HFFc6 (cell line): ENCODE data around the gene MYO3B. TPM values are rescaled to one million over a fixed set of nuclear protein-coding genes. Genes with fewer than 3 reads are reported as not detected.

ENCODE experiments used
- DNase-seq: peaks from one replicate; pipeline ENCODE4 v3.0.0-alpha.2; 2018
- H3K27ac Mint-ChIP-seq: 2 replicates; pipeline ENCODE4 v1.8.0; 2020; ENCODE audit warnings: mild to moderate bottlenecking, mixed read lengths
- H3K27me3 Mint-ChIP-seq: 2 replicates; pipeline ENCODE4 v1.8.0; 2021; ENCODE audit warnings: mild to moderate bottlenecking, moderate library complexity, mixed read lengths; ENCODE audit not compliant: insufficient read depth
- H3K36me3 Mint-ChIP-seq: 2 replicates; pipeline ENCODE4 v1.8.0; 2021; ENCODE audit warnings: low read depth, mixed read lengths
- H3K4me1 Mint-ChIP-seq: 2 replicates; pipeline ENCODE4 v1.8.0; 2020; ENCODE audit warnings: low read depth, mixed read lengths
- H3K4me3 Mint-ChIP-seq: 2 replicates; pipeline ENCODE4 v1.8.0; 2020; ENCODE audit warnings: mild to moderate bottlenecking, moderate library complexity, mixed read lengths
- H3K9me3 Mint-ChIP-seq: 2 replicates; pipeline ENCODE4 v1.8.0; 2020; ENCODE audit warnings: mild to moderate bottlenecking, mixed read lengths
- CTCF ChIP-seq: fragments of 200-600 bp; sonication (generic); IDR thresholded peaks from 2 replicates; pipeline ENCODE4 v1.5.0; 2021; ENCODE audit warnings: antibody characterized with exemption, mild to moderate bottlenecking
- total RNA-seq, 6 experiments: library from RNA; stranded (reverse); fragmentation: NEBNext Ultra II Directional; extraction: Animal tissue kit (Norgen Biotek cat#: 25700); gene quantifications; 2 replicates in 1 of 6; 3 replicates in 5 of 6; pipeline ENCODE4 v1.2.3, GENCODE V29; 2021

Gene MYO3B
- total RNA-seq, 6 experiments from 2014 or later: not detected

GRCh38 chr2:170420961-170421687 lies 243.2 kb downstream of the MYO3B start:
- H3K9me3 Mint-ChIP-seq: peaks cover 6% of the 10 kb centered on the region
- H3K4me3 Mint-ChIP-seq: no peak overlapping the region
- no peaks in the 10 kb centered on the region for H3K36me3 Mint-ChIP-seq
- no peaks in the 10 kb centered on the region for H3K4me1 Mint-ChIP-seq
- H3K27me3 Mint-ChIP-seq: no peaks in the 10 kb centered on the region
- H3K27ac Mint-ChIP-seq: no peak overlapping the region
- TF ChIP-seq CTCF: no peak
- DNase-seq: no peak

GRCh38 chr2:170423919-170424318 lies 246.0 kb downstream of the MYO3B start:
- TF ChIP-seq CTCF: no peak

GRCh38 chr2:170425281-170425751 lies 247.4 kb downstream of the MYO3B start:
- H3K4me3 Mint-ChIP-seq: no peak overlapping the region

More at GRCh38 chr2:170423919-170424318, 246.0 kb downstream of the MYO3B start:
- Mint-ChIP-seq H3K36me3 (no peaks in the 10 kb centered on the region), H3K9me3 (peaks cover 6% of the 10 kb centered on the region), H3K27ac (no peak overlapping the region), H3K4me3 (no peak overlapping the region), H3K4me1 (no peaks in the 10 kb centered on the region), H3K27me3 (no peaks in the 10 kb centered on the region)
- DNase-seq: no peak

GRCh38 chr2:170428868-170429267 lies 250.9 kb downstream of the MYO3B start:
- H3K4me1 Mint-ChIP-seq: no peaks in the 10 kb centered on the region
- no peak overlapping the region for H3K27ac Mint-ChIP-seq
- H3K9me3 Mint-ChIP-seq: peaks cover 2% of the 10 kb centered on the region
- no peak for TF ChIP-seq CTCF
- H3K4me3 Mint-ChIP-seq: no peak overlapping the region
- H3K27me3 Mint-ChIP-seq: no peaks in the 10 kb centered on the region; the same call in 1 of the 2 replicates
- H3K36me3 Mint-ChIP-seq: no peaks in the 10 kb centered on the region
- DNase-seq: no peak

More at GRCh38 chr2:170425281-170425751, 247.4 kb downstream of the MYO3B start:
- no peaks in the 10 kb centered on the region for H3K36me3 Mint-ChIP-seq
- no peaks in the 10 kb centered on the region; the same call in 1 of the 2 replicates for H3K27me3 Mint-ChIP-seq
- no peak overlapping the region for H3K27ac Mint-ChIP-seq
- H3K9me3 Mint-ChIP-seq: peaks cover 6% of the 10 kb centered on the region
- peak; percentile 0 for DNase-seq
- no peaks in the 10 kb centered on the region for H3K4me1 Mint-ChIP-seq
- TF ChIP-seq CTCF: no peak

- peaks cover 4% of the 10 kb centered on the region for H3K9me3 Mint-ChIP-seq
- no peak overlapping the region for H3K4me3 Mint-ChIP-seq
- no peaks in the 10 kb centered on the region for H3K4me1 Mint-ChIP-seq
- no peak for TF ChIP-seq CTCF
- no peaks in the 10 kb centered on the region; the same call in 1 of the 2 replicates for H3K36me3 Mint-ChIP-seq
- no peak overlapping the region for H3K27ac Mint-ChIP-seq
- no peak for DNase-seq
- no peaks in the 10 kb centered on the region; the same call in 1 of the 2 replicates for H3K27me3 Mint-ChIP-seq
These were observed 254.9 kb downstream of the MYO3B start for GRCh38 chr2:170432823-170433222.
